ENCODE results near the gene EFNA5.

Gene EFNA5

GRCh38 chr5:107483231-107484024 lies 187.3 kb downstream of the EFNA5 start:
- DNase-seq (ENCODE audit: low spot score in 2 of 2) = no peak
- no peak overlapping the region for H3K4me3 Mint-ChIP-seq
- ATAC-seq = peak; percentile 55
- no peak overlapping the region for H3K27ac Mint-ChIP-seq
- H3K36me3 Mint-ChIP-seq = peaks cover 6% of the 10 kb centered on the region
- peaks cover 30% of the 10 kb centered on the region for H3K4me1 Mint-ChIP-seq
- H3K9me3 Mint-ChIP-seq = no peaks in the 10 kb centered on the region

GRCh38 chr5:107478068-107478641 lies 192.6 kb downstream of the EFNA5 start:
- Mint-ChIP-seq H3K4me1 (peaks cover 26% of the 10 kb centered on the region), H3K9me3 (no peaks in the 10 kb centered on the region), H3K4me3 (no peak overlapping the region), H3K36me3 (peaks cover 4% of the 10 kb centered on the region), H3K27ac (peak overlapping the region; percentile 91)
- DNase-seq (ENCODE audit: low spot score in 2 of 2) (no peak), ATAC-seq (no peak)

- Mint-ChIP-seq H3K4me3 (peak overlapping the region; percentile 35), H3K27ac (peak overlapping the region; percentile 91), H3K9me3 (no peaks in the 10 kb centered on the region), H3K36me3 (peaks cover 4% of the 10 kb centered on the region), H3K4me1 (peaks cover 32% of the 10 kb centered on the region)
- DNase-seq (ENCODE audit: low spot score in 2 of 2) = no peak
- ATAC-seq = no peak
Measured at GRCh38 chr5:107477492-107477891, 193.2 kb downstream of the EFNA5 start.

- Mint-ChIP-seq H3K36me3 (peaks cover 4% of the 10 kb centered on the region), H3K27ac (peak overlapping the region; percentile 91), H3K4me3 (peak overlapping the region; percentile 35), H3K9me3 (no peaks in the 10 kb centered on the region), H3K4me1 (peaks cover 32% of the 10 kb centered on the region)
- ATAC-seq = peak; percentile 92
- DNase-seq (ENCODE audit: low spot score in 2 of 2) = peak in 1 of 2 donors; percentile 66
Measured at GRCh38 chr5:107476783-107477182, 194.0 kb downstream of the EFNA5 start.

GRCh38 chr5:107474716-107475489 lies 195.8 kb downstream of the EFNA5 start:
- no peak for DNase-seq (ENCODE audit: low spot score in 2 of 2)
- Mint-ChIP-seq H3K27ac (peak overlapping the region; percentile 91), H3K36me3 (peaks cover 4% of the 10 kb centered on the region), H3K9me3 (peaks cover 3% of the 10 kb centered on the region), H3K4me1 (peaks cover 28% of the 10 kb centered on the region), H3K4me3 (peak overlapping the region; percentile 19)
- ATAC-seq = peak; percentile 79

- Mint-ChIP-seq H3K4me3 (no peak overlapping the region), H3K36me3 (peaks cover 4% of the 10 kb centered on the region), H3K27ac (peak overlapping the region; percentile 91), H3K9me3 (peaks cover 3% of the 10 kb centered on the region), H3K4me1 (peaks cover 33% of the 10 kb centered on the region)
- DNase-seq (ENCODE audit: low spot score in 2 of 2) (no peak), ATAC-seq (no peak)
Measured at GRCh38 chr5:107474361-107474715, 196.4 kb downstream of the EFNA5 start.

GRCh38 chr5:107472620-107473064 lies 198.1 kb downstream of the EFNA5 start:
- Mint-ChIP-seq H3K36me3 (peaks cover 4% of the 10 kb centered on the region), H3K4me1 (peaks cover 42% of the 10 kb centered on the region), H3K4me3 (no peak overlapping the region), H3K9me3 (peaks cover 3% of the 10 kb centered on the region), H3K27ac (peak overlapping the region; percentile 23)
- ATAC-seq (no peak), DNase-seq (ENCODE audit: low spot score in 2 of 2) (no peak)

- Mint-ChIP-seq H3K36me3 (no peaks in the 10 kb centered on the region), H3K4me1 (peaks cover 34% of the 10 kb centered on the region), H3K4me3 (no peak overlapping the region), H3K27ac (no peak overlapping the region), H3K9me3 (peaks cover 3% of the 10 kb centered on the region)
- DNase-seq (ENCODE audit: low spot score in 2 of 2) (no peak), ATAC-seq (no peak)
Measured at GRCh38 chr5:107470295-107470582, 200.5 kb downstream of the EFNA5 start.

GRCh38 chr5:107469485-107470294 lies 201.0 kb downstream of the EFNA5 start:
- DNase-seq (ENCODE audit: low spot score in 2 of 2) = no peak
- peak; percentile 50 for ATAC-seq
- no peak overlapping the region for H3K4me3 Mint-ChIP-seq

GRCh38 chr5:107469064-107469463 lies 201.7 kb downstream of the EFNA5 start:
- Mint-ChIP-seq H3K27ac (no peak overlapping the region), H3K9me3 (peaks cover 3% of the 10 kb centered on the region)

More at GRCh38 chr5:107469485-107470294, 201.0 kb downstream of the EFNA5 start:
- Mint-ChIP-seq H3K9me3 (peaks cover 3% of the 10 kb centered on the region), H3K4me1 (peaks cover 35% of the 10 kb centered on the region), H3K36me3 (no peaks in the 10 kb centered on the region), H3K27ac (no peak overlapping the region)

GRCh38 chr5:107468276-107468675 lies 202.5 kb downstream of the EFNA5 start:
- H3K9me3 Mint-ChIP-seq = peaks cover 3% of the 10 kb centered on the region
- no peak overlapping the region for H3K4me3 Mint-ChIP-seq
- ATAC-seq (no peak), DNase-seq (ENCODE audit: low spot score in 2 of 2) (no peak)
- H3K36me3 Mint-ChIP-seq = no peaks in the 10 kb centered on the region
- H3K27ac Mint-ChIP-seq = no peak overlapping the region
- H3K4me1 Mint-ChIP-seq = peaks cover 38% of the 10 kb centered on the region

More at GRCh38 chr5:107469064-107469463, 201.7 kb downstream of the EFNA5 start:
- DNase-seq (ENCODE audit: low spot score in 2 of 2) (no peak), ATAC-seq (no peak)
- Mint-ChIP-seq H3K4me1 (peaks cover 39% of the 10 kb centered on the region), H3K36me3 (no peaks in the 10 kb centered on the region), H3K4me3 (no peak overlapping the region)

GRCh38 chr5:107467137-107467932 lies 203.4 kb downstream of the EFNA5 start:
- Mint-ChIP-seq H3K4me3 (no peak overlapping the region), H3K36me3 (no peaks in the 10 kb centered on the region), H3K27ac (no peak overlapping the region), H3K9me3 (peaks cover 3% of the 10 kb centered on the region), H3K4me1 (peaks cover 31% of the 10 kb centered on the region)
- DNase-seq (ENCODE audit: low spot score in 2 of 2) (no peak), ATAC-seq (no peak)

- H3K9me3 Mint-ChIP-seq = peaks cover 1% of the 10 kb centered on the region
- no peaks in the 10 kb centered on the region for H3K36me3 Mint-ChIP-seq
- H3K4me1 Mint-ChIP-seq = peaks cover 31% of the 10 kb centered on the region
- DNase-seq (ENCODE audit: low spot score in 2 of 2) (no peak), ATAC-seq (no peak)
- no peak overlapping the region for H3K27ac Mint-ChIP-seq
- H3K4me3 Mint-ChIP-seq = no peak overlapping the region
Measured at GRCh38 chr5:107466233-107466769, 204.4 kb downstream of the EFNA5 start.

- H3K4me1 Mint-ChIP-seq = peaks cover 27% of the 10 kb centered on the region
- no peak for DNase-seq (ENCODE audit: low spot score in 2 of 2)
- H3K4me3 Mint-ChIP-seq = no peak overlapping the region
- H3K27ac Mint-ChIP-seq = peak overlapping the region; percentile 89
- peak; percentile 42 for ATAC-seq
- H3K36me3 Mint-ChIP-seq = no peaks in the 10 kb centered on the region
- H3K9me3 Mint-ChIP-seq = no peaks in the 10 kb centered on the region
Measured at GRCh38 chr5:107464876-107465275, 205.9 kb downstream of the EFNA5 start.
